Measurements from ENCODE around the gene NLRC3.

DNA sequence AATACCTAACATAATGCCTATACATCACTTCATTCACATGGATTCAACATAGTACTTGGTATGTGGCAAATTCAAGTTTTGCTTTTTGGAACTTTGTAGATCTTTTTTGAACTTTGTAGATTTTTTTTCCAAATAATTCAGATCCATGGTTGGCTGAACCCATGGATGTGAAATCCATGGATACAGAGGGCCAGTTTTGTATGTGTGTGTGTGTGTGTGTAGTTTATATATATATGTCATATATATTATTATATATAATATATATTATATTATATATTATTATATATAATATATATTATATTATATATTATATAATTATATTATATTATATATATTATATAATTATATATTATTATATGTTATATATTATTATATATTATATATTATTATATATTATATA, 48.0 kb downstream of the NLRC3 start:
- TF ChIP-seq YY1 (tag by site-specific recombination; IDR thresholded peaks at IDR 0.05) (no peak), SP3 (tag by site-specific recombination; IDR thresholded peaks at IDR 0.05) (no peak), ZSCAN16 (tag by site-specific recombination; IDR thresholded peaks at IDR 0.05) (no peak)
